NCI-H146 (cell line): ENCODE measurements around the gene NUDT6.
"Not testable (repeated sequence)": the region's sequence is repeated elsewhere in the genome, so short reads cannot be mapped to it uniquely, and the experiment has no call there.

Experiments
- DNase-seq: peaks from one replicate; lab custom pipeline; 2025; lab: John Stamatoyannopoulos, UW

NUDT6 gene

DNA sequence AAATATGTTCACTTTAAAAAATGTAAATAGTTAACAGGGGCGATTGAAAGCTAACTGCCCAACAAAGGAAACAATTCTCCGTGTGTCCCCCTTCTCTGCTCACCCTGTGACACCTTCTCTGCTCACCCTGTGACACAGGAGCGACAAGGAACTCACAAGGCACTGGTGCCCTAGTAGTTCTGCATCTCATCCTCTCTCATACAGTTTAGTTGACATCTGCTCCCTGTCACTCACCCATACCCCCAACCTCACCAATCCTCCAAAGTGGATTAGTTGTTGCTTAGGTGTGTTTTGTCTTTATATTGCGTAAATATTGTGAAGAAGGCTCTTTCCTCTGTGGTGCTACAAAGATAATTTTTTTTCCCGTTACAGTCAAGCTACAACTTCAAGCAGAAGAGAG is 46.4 kb downstream of the NUDT6 start:
- no peak for DNase-seq

- no peak for DNase-seq
These were observed 48.4 kb downstream of the NUDT6 start for GRCh38 chr4:122873821-122874593.

DNA sequence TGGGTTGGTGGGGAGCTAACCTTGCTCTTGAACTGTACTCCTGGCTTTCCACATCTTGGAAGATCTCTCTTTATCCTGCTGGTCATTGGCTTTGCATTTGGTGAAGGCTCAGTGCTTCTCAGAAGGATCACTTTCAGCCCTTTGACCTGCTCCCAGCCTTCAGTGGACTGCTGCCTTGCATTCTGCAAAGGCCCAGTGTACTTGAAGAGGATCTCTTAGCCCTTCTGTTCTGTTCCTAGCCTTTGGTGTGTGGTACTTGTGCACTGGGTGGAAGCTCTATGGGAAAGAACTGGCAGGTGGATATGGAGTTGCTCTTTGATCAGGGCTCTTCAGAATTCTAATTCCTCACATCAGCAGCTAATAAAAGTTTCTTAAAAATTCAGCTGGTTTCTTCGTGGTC is 49.3 kb downstream of the NUDT6 start:
- no peak for DNase-seq

GRCh38 chr4:122868235-122868634 is 54.2 kb downstream of the NUDT6 start:
- DNase-seq, result not testable (repeated sequence)

- no peak for DNase-seq
These were observed 57.0 kb downstream of the NUDT6 start for GRCh38 chr4:122865425-122865824.

DNA sequence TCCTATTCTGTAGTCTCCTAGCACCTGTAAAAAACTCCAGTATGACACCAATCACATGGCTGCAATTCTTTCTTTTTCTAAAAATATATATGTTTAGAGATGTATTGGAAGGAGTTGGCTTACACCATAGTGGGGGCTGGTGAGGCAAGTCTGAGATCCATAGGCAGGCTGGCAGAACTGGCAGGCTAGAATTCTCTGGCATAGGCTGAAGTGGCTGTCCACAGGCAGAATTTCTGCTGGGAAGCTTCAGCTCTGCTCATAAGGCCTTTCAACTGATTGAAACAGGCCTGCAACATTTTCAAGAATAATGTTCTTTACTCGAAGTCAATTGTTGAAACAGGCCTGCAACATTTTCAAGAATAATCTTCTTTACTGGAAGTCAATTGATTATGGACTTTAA is 58.8 kb downstream of the NUDT6 start:
- DNase-seq, result no peak

DNA sequence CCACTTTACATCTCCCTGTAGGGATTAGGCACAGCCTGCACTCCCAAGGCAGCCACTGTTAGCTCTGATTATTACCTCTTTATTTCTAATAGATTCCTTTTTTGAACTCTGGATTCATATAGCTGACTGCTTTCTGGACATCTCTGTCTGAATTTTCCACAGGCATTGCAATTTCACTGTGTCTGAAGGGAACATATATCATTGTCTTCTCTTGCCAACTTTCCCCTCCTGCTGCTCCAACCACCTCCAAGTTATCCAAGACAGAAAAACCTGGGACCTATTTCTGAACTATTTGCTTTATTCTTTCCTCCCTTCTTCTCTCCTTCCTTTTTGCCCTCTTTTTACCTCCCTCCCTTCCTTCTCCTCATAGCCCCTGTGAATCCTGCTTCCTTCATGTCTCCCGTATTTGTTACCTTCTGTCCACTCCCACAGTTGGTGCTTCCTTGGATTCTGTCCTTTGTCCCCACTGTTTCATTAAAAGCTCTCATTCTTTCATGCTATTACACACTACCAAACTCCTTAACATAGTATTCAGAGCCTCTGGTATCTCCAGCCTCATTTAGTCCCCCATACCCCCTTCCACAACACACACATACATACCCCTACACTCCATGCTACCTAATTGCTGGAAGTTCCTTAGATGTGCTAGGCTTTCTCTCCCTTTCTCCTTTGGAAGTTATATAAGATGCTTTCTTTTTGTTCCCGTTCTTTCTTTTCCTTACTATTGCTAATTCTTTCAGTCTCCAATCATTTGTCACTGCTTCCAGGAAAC is 61.0 kb downstream of the NUDT6 start:
- no peak for DNase-seq

GRCh38 chr4:122858705-122859104 is 63.7 kb downstream of the NUDT6 start:
- no peak for DNase-seq

DNA sequence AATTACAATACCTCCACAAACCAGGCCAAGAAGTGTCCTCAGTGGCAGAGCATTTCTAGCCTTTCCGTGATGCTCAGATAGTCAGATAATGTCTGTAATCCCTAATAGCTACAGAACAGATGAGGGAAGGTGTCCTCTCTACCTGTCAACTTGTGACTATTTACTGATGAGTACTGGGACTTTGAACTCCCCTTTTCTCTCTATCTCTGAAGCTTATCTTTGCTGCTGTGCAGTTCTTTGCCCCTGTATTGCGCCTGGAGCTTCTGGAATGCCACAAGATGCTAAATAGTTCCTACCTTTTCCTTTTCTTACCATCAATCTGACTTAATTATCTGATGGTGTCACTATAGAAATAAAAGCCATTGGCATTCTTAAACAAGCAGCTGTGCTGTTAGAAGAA is 65.2 kb downstream of the NUDT6 start:
- DNase-seq, result no peak

GRCh38 chr4:122855353-122855890 is 67.0 kb downstream of the NUDT6 start:
- no peak for DNase-seq

- DNase-seq, result no peak
These were observed 67.7 kb downstream of the NUDT6 start for GRCh38 chr4:122854447-122855352.

GRCh38 chr4:122851568-122851967 is 70.8 kb downstream of the NUDT6 start:
- no peak for DNase-seq

GRCh38 chr4:122849789-122850188 is 72.6 kb downstream of the NUDT6 start:
- not testable (repeated sequence) for DNase-seq

GRCh38 chr4:122847931-122848330 is 74.5 kb downstream of the NUDT6 start:
- DNase-seq, result no peak

- no peak for DNase-seq
These were observed 76.6 kb downstream of the NUDT6 start for GRCh38 chr4:122845760-122846159.

DNA sequence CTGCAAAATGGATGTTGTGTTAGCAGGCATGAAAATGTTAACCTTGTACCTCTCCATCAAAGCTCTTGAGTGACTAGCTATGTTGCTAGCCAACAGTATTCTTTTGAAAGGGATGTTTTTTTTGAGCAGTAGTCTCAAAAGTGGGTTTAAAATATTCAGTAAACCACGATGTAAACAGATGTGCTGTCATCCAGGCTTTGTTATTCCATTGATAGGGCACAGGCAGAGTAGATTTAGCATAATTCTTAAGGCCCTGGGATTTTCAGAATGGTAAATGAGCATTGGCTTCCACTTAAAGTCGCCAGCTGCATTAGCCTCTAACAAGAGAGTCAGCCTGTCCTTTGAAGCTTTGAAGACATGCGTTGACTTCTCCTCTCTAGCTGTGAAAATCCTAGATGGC is 77.3 kb downstream of the NUDT6 start:
- DNase-seq, result no peak

GRCh38 chr4:122844391-122844790 is 78.0 kb downstream of the NUDT6 start:
- not testable (repeated sequence) for DNase-seq

- DNase-seq, result no peak
These were observed 79.3 kb downstream of the NUDT6 start for GRCh38 chr4:122842984-122843531.
